ENCODE measurements around the gene PRKCE. TPM values are rescaled to one million over a fixed set of nuclear protein-coding genes. Genes with fewer than 3 reads are reported as not detected.

PRKCE gene
- total and polyA plus RNA-seq, 3 experiments from 2014 or later, result 3.1 to 9.6 (median 7.9) TPM

DNA sequence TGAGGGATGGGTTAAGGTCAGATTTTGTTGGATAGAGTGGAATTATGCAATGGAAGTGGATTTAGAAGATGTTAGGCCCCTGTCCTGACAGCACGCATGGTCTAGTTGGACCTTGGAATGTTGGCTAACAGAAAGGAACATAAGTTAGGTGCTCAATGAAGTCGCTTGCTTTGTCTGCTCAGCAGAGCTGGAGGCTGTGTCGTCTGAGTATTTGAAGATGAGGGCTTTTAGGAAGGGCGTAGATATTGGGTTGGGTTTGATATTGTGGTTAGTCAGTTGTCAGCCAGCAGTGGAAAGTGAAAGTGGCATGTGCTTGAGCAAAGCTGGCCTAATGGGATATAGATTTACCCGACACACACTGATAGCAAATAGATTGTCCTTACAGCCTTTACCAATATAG is 239.3 kb downstream of the PRKCE start:
- Histone ChIP-seq H3K27ac (ENCODE audit: low read depth, low read length) (no peak overlapping the region), H3K27me3 (ENCODE audit: insufficient read depth, low read length, poor library complexity, severe bottlenecking) (no peaks in the 10 kb centered on the region), H3K4me1 (ENCODE audit: insufficient read depth, low read length) (peaks cover 43% of the 10 kb centered on the region), H3K36me3 (ENCODE audit: insufficient read depth, low read length) (no peaks in the 10 kb centered on the region), H3K9me3 (ENCODE audit: low read length) (no peaks in the 10 kb centered on the region), H3K4me3 (ENCODE audit: low read length) (no peak overlapping the region)
- H3K36me3 Mint-ChIP-seq, result peaks cover 0 to 5% (median 0%) of the 10 kb centered on the region in 3 donors
- ChIA-PET POLR2A (no interaction called here), CTCF (no interaction called here)
- DNase-seq, result peak in 1 of 5 donors; percentile 56
- no peaks in the 10 kb centered on the region for H3K9me3 Mint-ChIP-seq
- no peaks in the 10 kb centered on the region for H3K27me3 Mint-ChIP-seq
- H3K4me1 Mint-ChIP-seq, result peaks cover 25 to 37% (median 29%) of the 10 kb centered on the region in 3 donors
- H3K27ac Mint-ChIP-seq, result peak overlapping the region in 2 of 8 donors; percentile 45 to 93
- H3K4me3 Mint-ChIP-seq, result peak overlapping the region in 2 of 7 donors; percentile 6 to 16

DNA sequence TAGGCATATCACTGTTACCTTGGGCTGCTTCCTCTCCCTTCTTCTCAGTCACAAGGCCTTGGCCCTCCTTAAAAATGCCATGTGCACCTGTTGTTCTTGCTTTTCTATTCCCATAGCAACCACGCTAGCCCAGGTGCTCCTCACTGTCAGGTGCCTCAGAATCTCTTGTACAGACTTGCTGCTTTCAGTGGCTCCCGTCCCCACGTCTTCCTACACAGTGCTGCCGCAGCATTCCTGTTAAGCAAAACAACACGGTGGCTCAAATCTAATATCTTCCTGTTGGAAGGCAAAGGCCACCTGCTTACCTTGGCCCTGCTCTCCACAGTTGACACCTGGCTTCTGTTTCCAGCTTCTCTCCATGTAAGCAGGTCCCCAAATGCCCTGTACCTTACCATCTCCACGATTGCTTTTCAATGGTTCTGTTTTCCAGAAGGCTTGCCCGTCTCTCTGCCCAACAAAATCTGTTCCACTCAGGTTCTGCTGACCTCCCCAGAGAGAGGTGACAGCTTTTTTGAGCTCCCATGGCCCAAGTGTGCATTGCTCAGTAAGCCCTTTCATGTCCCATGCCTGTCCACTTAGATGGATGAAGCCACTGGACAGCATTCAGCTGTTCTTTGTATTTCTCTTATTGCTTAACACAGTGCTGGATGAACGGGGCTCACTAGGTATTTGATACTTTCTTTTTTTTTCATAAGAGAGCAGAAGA is 240.4 kb downstream of the PRKCE start:
- Histone ChIP-seq H3K36me3 (ENCODE audit: insufficient read depth, low read length) (no peaks in the 10 kb centered on the region), H3K4me3 (ENCODE audit: low read length) (no peak overlapping the region), H3K27ac (ENCODE audit: low read depth, low read length) (no peak overlapping the region), H3K4me1 (ENCODE audit: insufficient read depth, low read length) (peaks cover 43% of the 10 kb centered on the region), H3K9me3 (ENCODE audit: low read length) (no peaks in the 10 kb centered on the region), H3K27me3 (ENCODE audit: insufficient read depth, low read length, poor library complexity, severe bottlenecking) (no peaks in the 10 kb centered on the region)
- H3K9me3 Mint-ChIP-seq, result no peaks in the 10 kb centered on the region
- peak overlapping the region in 2 of 7 donors; percentile 25 to 52 for H3K4me3 Mint-ChIP-seq
- POLR2A ChIA-PET, result no interaction called here
- peaks cover 25 to 37% (median 29%) of the 10 kb centered on the region in 3 donors for H3K4me1 Mint-ChIP-seq
- no peaks in the 10 kb centered on the region for H3K27me3 Mint-ChIP-seq
- H3K27ac Mint-ChIP-seq, result no peak overlapping the region
- CTCF ChIA-PET, result no interaction called here
- no peak for DNase-seq
- peaks cover 0 to 5% (median 0%) of the 10 kb centered on the region in 3 donors for H3K36me3 Mint-ChIP-seq

DNA sequence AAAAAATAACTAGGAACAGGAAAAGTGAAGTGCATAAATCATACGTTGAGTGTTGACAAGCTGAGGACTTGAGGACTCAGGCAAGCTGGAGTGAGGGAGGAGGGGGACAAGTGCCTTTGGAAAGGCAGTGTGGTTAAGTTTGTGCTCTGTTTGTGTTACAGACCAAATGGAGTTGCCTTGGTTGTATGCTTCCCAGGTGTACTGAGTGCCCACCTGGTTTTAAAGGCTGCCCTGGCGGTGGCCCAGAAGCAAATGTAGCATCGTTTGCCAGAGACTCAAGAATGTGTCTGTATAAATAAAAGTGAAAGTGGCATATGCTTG is 240.9 kb downstream of the PRKCE start:
- Mint-ChIP-seq H3K36me3 (peaks cover 0 to 5% (median 0%) of the 10 kb centered on the region in 3 donors), H3K27me3 (no peaks in the 10 kb centered on the region), H3K9me3 (no peaks in the 10 kb centered on the region), H3K4me1 (peaks cover 24 to 37% (median 29%) of the 10 kb centered on the region in 3 donors), H3K4me3 (no peak overlapping the region), H3K27ac (no peak overlapping the region)
- peaks cover 43% of the 10 kb centered on the region for H3K4me1 ChIP-seq (ENCODE audit: insufficient read depth, low read length)
- ChIA-PET CTCF (no interaction called here), POLR2A (no interaction called here)
- H3K4me3 ChIP-seq (ENCODE audit: low read length), result no peak overlapping the region
- no peak overlapping the region for H3K27ac ChIP-seq (ENCODE audit: low read depth, low read length)
- no peaks in the 10 kb centered on the region for H3K36me3 ChIP-seq (ENCODE audit: insufficient read depth, low read length)
- no peaks in the 10 kb centered on the region for H3K27me3 ChIP-seq (ENCODE audit: insufficient read depth, low read length, poor library complexity, severe bottlenecking)
- no peaks in the 10 kb centered on the region for H3K9me3 ChIP-seq (ENCODE audit: low read length)
- no peak for DNase-seq

DNA sequence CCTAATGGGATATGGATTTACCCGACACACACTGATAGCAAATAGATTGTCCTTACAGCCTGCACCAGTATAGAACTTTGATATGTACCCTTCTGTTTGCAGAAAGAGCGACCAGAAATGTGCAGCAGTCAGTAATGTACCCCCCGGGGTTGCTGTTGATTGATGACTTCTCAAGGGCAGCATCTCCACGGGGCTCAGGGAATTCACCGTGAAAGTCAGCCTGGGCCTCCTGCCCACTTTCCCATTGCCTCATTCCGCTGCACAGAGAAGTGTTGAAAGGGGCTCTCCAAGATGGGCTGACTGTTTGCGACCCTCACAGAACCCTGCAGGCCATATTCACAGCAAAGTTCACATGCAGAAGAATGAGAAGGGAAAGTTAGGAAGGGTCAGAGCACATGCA is 241.3 kb downstream of the PRKCE start:
- H3K27me3 ChIP-seq (ENCODE audit: insufficient read depth, low read length, poor library complexity, severe bottlenecking), result no peaks in the 10 kb centered on the region
- Mint-ChIP-seq H3K4me1 (peaks cover 24 to 37% (median 29%) of the 10 kb centered on the region in 3 donors), H3K27me3 (no peaks in the 10 kb centered on the region), H3K4me3 (no peak overlapping the region), H3K36me3 (peaks cover 0 to 5% (median 0%) of the 10 kb centered on the region in 3 donors), H3K27ac (peak overlapping the region in 1 of 8 donors; percentile 19), H3K9me3 (no peaks in the 10 kb centered on the region)
- H3K27ac ChIP-seq (ENCODE audit: low read depth, low read length), result no peak overlapping the region
- no peak for DNase-seq
- POLR2A ChIA-PET, result no interaction called here
- peaks cover 43% of the 10 kb centered on the region for H3K4me1 ChIP-seq (ENCODE audit: insufficient read depth, low read length)
- no peak overlapping the region for H3K4me3 ChIP-seq (ENCODE audit: low read length)
- CTCF ChIA-PET, result no interaction called here
- H3K36me3 ChIP-seq (ENCODE audit: insufficient read depth, low read length), result no peaks in the 10 kb centered on the region
- H3K9me3 ChIP-seq (ENCODE audit: low read length), result no peaks in the 10 kb centered on the region

DNA sequence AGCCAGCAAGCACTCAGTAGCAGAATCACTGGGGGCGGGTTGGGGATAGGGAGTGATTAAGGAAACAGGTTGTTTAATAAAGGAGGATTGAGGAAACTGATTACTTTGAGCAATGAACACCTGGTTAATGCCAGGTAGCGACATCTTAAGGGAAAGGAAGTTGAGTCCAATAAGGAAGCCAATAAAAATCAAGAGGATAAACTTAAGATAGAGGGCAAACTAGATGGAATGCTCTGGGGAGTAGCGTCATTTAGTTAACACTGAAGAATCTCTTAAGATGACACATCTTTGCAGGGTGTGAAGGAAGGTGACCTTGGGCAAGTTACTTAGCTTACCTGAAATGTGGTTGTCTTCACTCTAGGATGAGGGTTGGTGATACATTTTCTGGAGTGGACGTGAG is 242.7 kb downstream of the PRKCE start:
- Mint-ChIP-seq H3K9me3 (no peaks in the 10 kb centered on the region), H3K4me1 (peaks cover 19 to 27% (median 22%) of the 10 kb centered on the region in 3 donors), H3K27ac (no peak overlapping the region), H3K36me3 (peaks cover 0 to 5% (median 0%) of the 10 kb centered on the region in 3 donors), H3K27me3 (no peaks in the 10 kb centered on the region), H3K4me3 (no peak overlapping the region)
- Histone ChIP-seq H3K27ac (ENCODE audit: low read depth, low read length) (no peak overlapping the region), H3K4me3 (ENCODE audit: low read length) (no peak overlapping the region), H3K9me3 (ENCODE audit: low read length) (no peaks in the 10 kb centered on the region), H3K4me1 (ENCODE audit: insufficient read depth, low read length) (peaks cover 34% of the 10 kb centered on the region), H3K36me3 (ENCODE audit: insufficient read depth, low read length) (no peaks in the 10 kb centered on the region), H3K27me3 (ENCODE audit: insufficient read depth, low read length, poor library complexity, severe bottlenecking) (no peaks in the 10 kb centered on the region)
- POLR2A ChIA-PET, result no interaction called here
- CTCF ChIA-PET, result no interaction called here
- DNase-seq, result no peak

DNA sequence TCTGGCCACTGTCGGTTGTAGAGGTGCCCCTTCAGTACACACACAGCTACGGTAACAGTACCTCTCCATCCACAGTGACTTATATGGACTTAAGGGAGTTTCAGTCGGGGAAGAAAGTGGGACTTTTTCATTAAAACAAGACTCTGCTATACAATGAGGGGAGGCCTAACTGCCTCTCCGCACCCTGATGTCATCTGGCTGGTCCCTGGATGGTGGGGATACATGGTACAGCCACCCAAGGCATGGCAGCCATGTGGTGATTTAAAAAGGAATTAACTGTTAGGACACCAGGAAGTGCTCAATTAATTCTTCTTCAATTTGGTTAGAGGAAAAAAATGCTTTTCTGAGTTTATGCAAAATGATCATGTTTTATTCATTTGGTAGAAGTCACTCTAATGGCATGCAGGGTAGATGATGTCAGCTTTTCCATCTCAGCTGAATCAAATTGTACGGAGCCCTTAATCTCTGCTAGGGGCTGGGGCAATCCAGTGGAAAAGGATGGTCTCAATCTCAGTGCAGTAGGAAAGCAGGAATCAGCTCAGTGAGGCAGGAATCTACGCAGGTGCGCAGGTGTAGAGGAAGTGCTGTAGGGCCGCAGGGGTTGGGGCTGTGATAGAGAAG is 243.9 kb downstream of the PRKCE start:
- POLR2A ChIA-PET, result no interaction called here
- H3K27me3 ChIP-seq (ENCODE audit: insufficient read depth, low read length, poor library complexity, severe bottlenecking), result no peaks in the 10 kb centered on the region
- Mint-ChIP-seq H3K9me3 (no peaks in the 10 kb centered on the region), H3K4me1 (peaks cover 13 to 18% (median 15%) of the 10 kb centered on the region in 3 donors), H3K27me3 (peaks cover 0 to under 1% of the 10 kb centered on the region in 2 donors), H3K4me3 (no peak overlapping the region), H3K27ac (no peak overlapping the region), H3K36me3 (peaks cover 0 to 5% (median 0%) of the 10 kb centered on the region in 3 donors)
- H3K9me3 ChIP-seq (ENCODE audit: low read length), result no peaks in the 10 kb centered on the region
- CTCF ChIA-PET, result no interaction called here
- no peak for DNase-seq
- H3K4me1 ChIP-seq (ENCODE audit: insufficient read depth, low read length), result peaks cover 22% of the 10 kb centered on the region
- no peaks in the 10 kb centered on the region for H3K36me3 ChIP-seq (ENCODE audit: insufficient read depth, low read length)
- H3K4me3 ChIP-seq (ENCODE audit: low read length), result no peak overlapping the region
- no peak overlapping the region for H3K27ac ChIP-seq (ENCODE audit: low read depth, low read length)

DNA sequence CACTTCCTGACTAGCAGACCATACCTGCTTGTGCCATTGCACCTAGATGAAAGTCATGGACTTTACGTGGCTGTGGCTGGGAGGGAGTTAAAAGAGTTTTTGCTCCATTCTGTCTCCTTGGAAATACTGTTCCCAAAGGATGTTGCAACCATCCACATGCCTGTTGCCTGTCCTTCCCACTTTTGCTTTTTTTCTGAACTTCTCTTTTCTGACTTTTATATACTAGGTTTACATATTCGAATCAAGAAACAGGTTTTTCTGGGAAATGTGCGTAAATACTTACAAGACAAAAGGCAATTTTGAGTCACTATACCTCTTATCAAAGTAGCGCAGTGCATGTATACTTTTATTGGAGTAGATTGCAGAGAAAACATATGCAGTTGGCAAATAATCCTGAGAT is 244.8 kb downstream of the PRKCE start:
- H3K4me3 ChIP-seq (ENCODE audit: low read length), result no peak overlapping the region
- H3K4me1 Mint-ChIP-seq, result peaks cover 8 to 9% (median 8%) of the 10 kb centered on the region in 3 donors
- ChIA-PET CTCF (no interaction called here), POLR2A (no interaction called here)
- no peaks in the 10 kb centered on the region for H3K36me3 ChIP-seq (ENCODE audit: insufficient read depth, low read length)
- H3K9me3 Mint-ChIP-seq, result no peaks in the 10 kb centered on the region
- H3K36me3 Mint-ChIP-seq, result peaks cover 0 to 5% (median 0%) of the 10 kb centered on the region in 3 donors
- no peaks in the 10 kb centered on the region for H3K9me3 ChIP-seq (ENCODE audit: low read length)
- H3K27me3 ChIP-seq (ENCODE audit: insufficient read depth, low read length, poor library complexity, severe bottlenecking), result no peaks in the 10 kb centered on the region
- DNase-seq, result no peak
- H3K27me3 Mint-ChIP-seq, result peaks cover 0 to 2% of the 10 kb centered on the region in 2 donors
- no peak overlapping the region for H3K4me3 Mint-ChIP-seq
- peaks cover 13% of the 10 kb centered on the region for H3K4me1 ChIP-seq (ENCODE audit: insufficient read depth, low read length)
- no peak overlapping the region for H3K27ac Mint-ChIP-seq
- H3K27ac ChIP-seq (ENCODE audit: low read depth, low read length), result no peak overlapping the region

DNA sequence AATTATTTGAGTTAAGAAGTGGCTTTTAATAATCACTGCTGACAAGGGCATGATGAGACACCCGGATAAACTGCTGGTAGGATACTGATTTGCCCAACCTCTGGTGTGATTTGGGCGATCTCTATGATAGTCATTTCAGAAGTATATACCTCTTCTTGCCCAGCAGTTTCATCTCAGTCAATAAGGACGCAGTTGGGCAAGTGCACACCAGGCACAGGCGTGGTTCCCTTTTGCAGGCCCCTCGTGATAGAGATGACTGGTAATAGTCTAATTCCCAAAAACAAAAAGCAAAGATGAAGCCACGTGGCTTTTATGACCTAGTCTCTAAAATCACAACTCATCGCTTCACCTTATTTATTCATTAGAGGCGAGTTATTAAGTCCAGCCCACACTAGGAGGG is 246.4 kb downstream of the PRKCE start:
- no peak for DNase-seq
- POLR2A ChIA-PET, result no interaction called here
- CTCF ChIA-PET, result no interaction called here

More for the DNA sequence above, 246.4 kb downstream of the PRKCE start:
- Histone ChIP-seq H3K4me3 (ENCODE audit: low read length) (no peak overlapping the region), H3K36me3 (ENCODE audit: insufficient read depth, low read length) (no peaks in the 10 kb centered on the region), H3K27ac (ENCODE audit: low read depth, low read length) (no peak overlapping the region), H3K27me3 (ENCODE audit: insufficient read depth, low read length, poor library complexity, severe bottlenecking) (no peaks in the 10 kb centered on the region), H3K9me3 (ENCODE audit: low read length) (no peaks in the 10 kb centered on the region), H3K4me1 (ENCODE audit: insufficient read depth, low read length) (no peaks in the 10 kb centered on the region)
- Mint-ChIP-seq H3K27me3 (peaks cover 0 to 2% of the 10 kb centered on the region in 2 donors), H3K4me3 (no peak overlapping the region), H3K9me3 (no peaks in the 10 kb centered on the region), H3K36me3 (peaks cover 0 to 3% (median 0%) of the 10 kb centered on the region in 3 donors), H3K4me1 (no peaks in the 10 kb centered on the region), H3K27ac (peak overlapping the region in 1 of 8 donors; percentile 47)
